Prostate gland (tissue), 2 donors: ENCODE results near the gene NT5DC1.

Experiments used
- CTCF ChIP-seq, 4 experiments: fragments of 200-600 bp in 2 of 4; fragments of 450-650 bp in 2 of 4; sonication (generic) in 2 of 4; IDR thresholded peaks; 1 replicate in 3 of 4; 2 replicates in 1 of 4; pipeline ENCODE4 v1.5.1; 2016 to 2019; ENCODE audit warnings: antibody characterized with exemption in 4 of 4, mild to moderate bottlenecking in 2 of 4, moderate library complexity in 2 of 4
- POLR2A ChIP-seq: fragments of 450-650 bp; IDR thresholded peaks from one replicate; pipeline ENCODE4 v1.6.1; 2016; ENCODE audit warnings: antibody characterized with exemption, mild to moderate bottlenecking
- POLR2AphosphoS5 ChIP-seq: sonication (generic); formaldehyde crosslinking; IDR thresholded peaks from one replicate; pipeline ENCODE4 v1.6.1; 2017; ENCODE audit warnings: antibody characterized with exemption

- no peak for TF ChIP-seq CTCF (IDR thresholded peaks at IDR 0.05)
- no peak for TF ChIP-seq POLR2A
- no peak for TF ChIP-seq POLR2AphosphoS5
Measured at GRCh38 chr6:116239856-116240255, 139.2 kb downstream of the NT5DC1 start.
